HepG2 (cell line): ENCODE results near the gene CCL27. TPM values are rescaled to one million over a fixed set of nuclear protein-coding genes. Genes with fewer than 3 reads are reported as not detected.
A peak's percentile ranks its signal among the peaks of the same experiment; 100 is the strongest.

Experiments used
- AHDC1 ChIP-seq: sonication (generic); formaldehyde crosslinking; IDR thresholded peaks from 2 replicates; pipeline ENCODE4 v1.5.1; 2020; ENCODE audit warnings: mild to moderate bottlenecking, missing genetic modification reagents, borderline replicate concordance
- ARID3A ChIP-seq: IDR thresholded peaks from 2 replicates; pipeline ENCODE4 v1.6.1; 2012; ENCODE audit warnings: low read depth, low read length, improper control_type of control experiment
- BORCS8-MEF2B ChIP-seq: sonication (generic); formaldehyde crosslinking; IDR thresholded peaks from 2 replicates; pipeline ENCODE4 v1.8.0; 2022; ENCODE audit warnings: mild to moderate bottlenecking, missing genetic modification reagents
- CBFB ChIP-seq: sonication (generic); formaldehyde crosslinking; IDR thresholded peaks from 2 replicates; pipeline ENCODE4 v1.4.0; 2020; ENCODE audit warnings: missing genetic modification reagents
- ELF1 ChIP-seq: sonication (generic); formaldehyde crosslinking; IDR thresholded peaks from 2 replicates; pipeline ENCODE4 v1.4.0; 2020; ENCODE audit warnings: missing genetic modification reagents
- FOXK1 ChIP-seq: sonication (generic); formaldehyde crosslinking; IDR thresholded peaks from 2 replicates; pipeline ENCODE4 v1.4.0; 2020; ENCODE audit warnings: low read depth, missing genetic modification reagents, borderline replicate concordance
- LBX2 ChIP-seq: sonication (generic); formaldehyde crosslinking; IDR thresholded peaks from 2 replicates; pipeline ENCODE4 v1.5.0; 2020; ENCODE audit warnings: missing genetic modification reagents, mild to moderate bottlenecking, borderline replicate concordance
- PHF21A ChIP-seq: sonication (generic); formaldehyde crosslinking; IDR thresholded peaks from 2 replicates; pipeline ENCODE4 v1.5.0; 2020; ENCODE audit warnings: mild to moderate bottlenecking, missing genetic modification reagents
- REL ChIP-seq: sonication (generic); formaldehyde crosslinking; conservative IDR thresholded peaks from 2 replicates; pipeline ENCODE4 v1.8.0; 2022; ENCODE audit warnings: mild to moderate bottlenecking, missing genetic modification reagents, moderate library complexity
- SATB2 ChIP-seq: sonication (generic); formaldehyde crosslinking; IDR thresholded peaks from 2 replicates; pipeline ENCODE4 v1.5.0; 2020; ENCODE audit warnings: missing genetic modification reagents
- XBP1 ChIP-seq: sonication (generic); formaldehyde crosslinking; IDR thresholded peaks from 2 replicates; pipeline ENCODE4 v1.5.0; 2020; ENCODE audit warnings: missing genetic modification reagents
- YY1 ChIP-seq: IDR thresholded peaks from 2 replicates; pipeline ENCODE4 v1.6.1; 2011; ENCODE audit warnings: low read length, low read depth, moderate library complexity, mild to moderate bottlenecking; ENCODE audit not compliant: insufficient read depth, insufficient replicate concordance
- ZBTB1 ChIP-seq: sonication (generic); formaldehyde crosslinking; IDR thresholded peaks from 2 replicates; pipeline ENCODE4 v1.4.0; 2020; ENCODE audit warnings: missing genetic modification reagents, borderline replicate concordance
- ZBTB44 ChIP-seq: sonication (generic); formaldehyde crosslinking; IDR thresholded peaks from 2 replicates; pipeline ENCODE4 v1.4.0; 2020; ENCODE audit warnings: missing genetic modification reagents
- ZFP1 ChIP-seq: IDR thresholded peaks from 2 replicates; pipeline ENCODE4 v1.6.1; 2016
- ZNF232 ChIP-seq: sonication (generic); formaldehyde crosslinking; IDR thresholded peaks from 2 replicates; pipeline ENCODE4 v1.4.0; 2020; ENCODE audit warnings: missing genetic modification reagents, borderline replicate concordance
- ZNF644 ChIP-seq: IDR thresholded peaks from 2 replicates; pipeline ENCODE4 v1.6.1; 2016; ENCODE audit warnings: low read depth
- ZNF746 ChIP-seq: sonication (generic); formaldehyde crosslinking; IDR thresholded peaks from 2 replicates; pipeline ENCODE4 v1.8.0; 2022; ENCODE audit warnings: mild to moderate bottlenecking, missing genetic modification reagents
- ZNF75D ChIP-seq: sonication (generic); formaldehyde crosslinking; IDR thresholded peaks from 2 replicates; pipeline ENCODE4 v1.8.1; 2023; ENCODE audit warnings: missing genetic modification reagents, mild to moderate bottlenecking, borderline replicate concordance
- ZNF776 ChIP-seq: sonication (generic); formaldehyde crosslinking; IDR thresholded peaks from 2 replicates; pipeline ENCODE4 v1.4.0; 2020; ENCODE audit warnings: mild to moderate bottlenecking, missing genetic modification reagents
- ZSCAN25 ChIP-seq: sonication (generic); formaldehyde crosslinking; IDR thresholded peaks from 2 replicates; pipeline ENCODE4 v1.8.0; 2022; ENCODE audit warnings: mild to moderate bottlenecking, missing genetic modification reagents
- polyA plus RNA-seq, 8 experiments: library from polyadenylated mRNA; depleted of rRNA in 3 of 8; stranded (reverse) in 7 of 8; unstranded in 1 of 8; fragments of >200 nt; fragmentation: Illumina TruSeq in 4 of 8; extraction: Trizol in 4 of 8; gene quantifications; 2 replicates each; pipeline versions ENCODE4 v1.2.1 to v1.2.3, GENCODE V29; 2011 to 2016; ENCODE audit warnings: low read depth in 4 of 8, missing spikeins in 1 of 8, mixed read lengths in 1 of 8; ENCODE audit not compliant: insufficient read depth in 1 of 8
- total RNA-seq, 5 experiments: library from RNA; depleted of rRNA; stranded (reverse); fragments of >200 nt; fragmentation: Illumina TruSeq; extraction: Trizol; gene quantifications; 2 replicates each; pipeline ENCODE4 v1.2.3, GENCODE V29; 2016; ENCODE audit warnings: low read depth in 1 of 5

CCL27 gene
- total and polyA plus RNA-seq, 2 of the 13 experiments (the other 11 are each of a cell fraction or from before 2014, with no cell fraction given): not detected

- TF ChIP-seq CBFB (CRISPR knock-in tag) (0 out of 2 replicates have a peak, but pooled peaks have one; percentile 25), ZFP1 (CRISPR knock-in tag) (0 out of 2 replicates have a peak, but pooled peaks have one; percentile 24), ELF1 (peak; percentile 76), ZNF644 (CRISPR knock-in tag) (no peak), PHF21A (CRISPR knock-in tag) (peak; percentile 96), YY1 (peak; percentile 61), XBP1 (CRISPR knock-in tag) (no peak), REL (CRISPR knock-in tag) (no peak), LBX2 (CRISPR knock-in tag) (no peak), ZBTB1 (CRISPR knock-in tag) (no peak), BORCS8-MEF2B (CRISPR knock-in tag) (peak; percentile 27; the same call in 1 of the 2 replicates), SATB2 (CRISPR knock-in tag) (no peak), ZNF232 (CRISPR knock-in tag) (no peak), ZNF776 (CRISPR knock-in tag) (peak; percentile 42; the same call in 1 of the 2 replicates), ARID3A (0 out of 2 replicates have a peak, but pooled peaks have one; percentile 29), FOXK1 (CRISPR knock-in tag) (peak; percentile 32; the same call in 1 of the 2 replicates), ZNF75D (CRISPR knock-in tag) (no peak), ZSCAN25 (no peak; the same call in 1 of the 2 replicates), ZBTB44 (CRISPR knock-in tag) (no peak), ZNF746 (peak; percentile 77; the same call in 1 of the 2 replicates), AHDC1 (CRISPR knock-in tag) (no peak)
Measured at GRCh38 chr9:34651876-34652601, 10.4 kb downstream of the CCL27 start, which contains the start of gene IL11RA (continued).
